NB4 (cell line): ENCODE results near the gene OR4N2.

Source experiments
- DNase-seq: peaks from one replicate; pipeline ENCODE4 v3.0.0; 2010; ENCODE audit warnings: low read depth
- H3K4me3 ChIP-seq: one replicate; pipeline ENCODE4 v1.5.1; 2011; ENCODE audit warnings: mild to moderate bottlenecking, low read depth, low read length, moderate library complexity
- MYC ChIP-seq: IDR thresholded peaks from 2 replicates; pipeline ENCODE4 v1.6.1; 2011; ENCODE audit warnings: low read depth, low read length
- POLR2A ChIP-seq: IDR thresholded peaks from 2 replicates; pipeline ENCODE4 v1.6.1; 2011; ENCODE audit warnings: mild to moderate bottlenecking; ENCODE audit not compliant: insufficient read length; ENCODE audit errors: extremely low read depth
- TF ChIP-seq, protein P1 (sequence below): IDR thresholded peaks from one replicate; pipeline ENCODE4 v1.5.1; 2012; ENCODE audit warnings: low read depth, low read length
- TF ChIP-seq, protein P2 (sequence below): IDR thresholded peaks from 2 replicates; pipeline ENCODE4 v1.6.1; 2011; ENCODE audit warnings: low read depth, low read length

The OR4N2 gene

DNA sequence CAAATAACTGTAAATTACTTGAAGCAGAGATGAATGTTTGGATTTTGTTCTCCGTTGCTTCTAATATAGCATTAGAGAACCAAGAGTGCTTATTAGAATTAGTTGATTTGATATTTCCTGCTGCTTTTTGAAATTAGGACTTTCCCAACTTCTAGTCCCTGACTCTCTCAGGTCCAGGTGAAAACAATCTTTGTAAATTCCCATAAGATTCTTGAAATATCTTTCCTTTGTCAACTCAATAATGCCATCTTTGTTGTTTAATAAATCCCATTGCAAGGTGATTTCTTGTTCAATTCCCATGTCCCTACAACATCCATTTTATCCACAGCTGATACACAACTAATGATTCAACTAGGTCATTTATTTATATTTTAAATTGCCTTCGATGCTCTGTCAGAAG, 71.3 kb downstream of the OR4N2 start, which contains the start of gene OR4K2:
OR4K2 (plus strand) TSS at position 301 of the 400 bp plus-strand sequence. CDS start 1,126 bp downstream, outside the sequence.
- TF ChIP-seq, protein P1, sequence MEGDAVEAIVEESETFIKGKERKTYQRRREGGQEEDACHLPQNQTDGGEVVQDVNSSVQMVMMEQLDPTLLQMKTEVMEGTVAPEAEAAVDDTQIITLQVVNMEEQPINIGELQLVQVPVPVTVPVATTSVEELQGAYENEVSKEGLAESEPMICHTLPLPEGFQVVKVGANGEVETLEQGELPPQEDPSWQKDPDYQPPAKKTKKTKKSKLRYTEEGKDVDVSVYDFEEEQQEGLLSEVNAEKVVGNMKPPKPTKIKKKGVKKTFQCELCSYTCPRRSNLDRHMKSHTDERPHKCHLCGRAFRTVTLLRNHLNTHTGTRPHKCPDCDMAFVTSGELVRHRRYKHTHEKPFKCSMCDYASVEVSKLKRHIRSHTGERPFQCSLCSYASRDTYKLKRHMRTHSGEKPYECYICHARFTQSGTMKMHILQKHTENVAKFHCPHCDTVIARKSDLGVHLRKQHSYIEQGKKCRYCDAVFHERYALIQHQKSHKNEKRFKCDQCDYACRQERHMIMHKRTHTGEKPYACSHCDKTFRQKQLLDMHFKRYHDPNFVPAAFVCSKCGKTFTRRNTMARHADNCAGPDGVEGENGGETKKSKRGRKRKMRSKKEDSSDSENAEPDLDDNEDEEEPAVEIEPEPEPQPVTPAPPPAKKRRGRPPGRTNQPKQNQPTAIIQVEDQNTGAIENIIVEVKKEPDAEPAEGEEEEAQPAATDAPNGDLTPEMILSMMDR: no peak
- TF ChIP-seq, protein P2, sequence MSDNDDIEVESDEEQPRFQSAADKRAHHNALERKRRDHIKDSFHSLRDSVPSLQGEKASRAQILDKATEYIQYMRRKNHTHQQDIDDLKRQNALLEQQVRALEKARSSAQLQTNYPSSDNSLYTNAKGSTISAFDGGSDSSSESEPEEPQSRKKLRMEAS: no peak
- TF ChIP-seq POLR2A (no peak), MYC (no peak)
- H3K4me3 ChIP-seq: no peak within 1 kb of the TSS
- no peak for DNase-seq

DNA sequence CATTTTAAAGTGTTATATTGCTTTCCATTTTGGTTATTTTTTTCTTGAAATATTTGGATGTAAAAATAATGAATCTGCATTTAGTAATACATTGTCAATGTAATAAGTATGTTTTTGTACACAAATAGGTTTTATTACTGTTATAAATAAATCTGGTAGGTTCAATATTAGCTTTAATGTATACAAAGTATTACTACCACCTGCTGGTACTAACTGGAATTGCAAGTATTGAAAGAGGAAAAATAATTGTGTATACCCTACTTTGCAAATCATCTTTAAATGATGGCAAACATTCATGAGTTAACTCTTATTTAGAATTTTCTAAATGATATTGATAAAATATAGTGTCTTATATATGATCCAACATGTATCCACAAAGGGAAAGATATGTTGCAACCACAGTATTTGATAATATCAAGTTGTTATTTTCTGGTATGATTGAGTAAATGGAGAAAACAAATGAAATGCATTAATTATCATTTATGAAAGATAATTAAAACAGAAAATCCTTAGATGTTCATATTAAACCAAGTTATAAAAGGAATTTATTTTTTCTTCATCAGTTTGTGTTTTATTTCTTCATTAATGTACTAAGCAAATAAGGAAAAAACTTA, 74.6 kb downstream of the OR4N2 start:
- DNase-seq: peak; percentile 7
- TF ChIP-seq, protein P2: no peak
- TF ChIP-seq, protein P1: peak; percentile 28
- H3K4me3 ChIP-seq: no peak overlapping the region
